ENCODE measurements around the gene ASB1. TPM values are rescaled to one million over a fixed set of nuclear protein-coding genes. Genes with fewer than 3 reads are reported as not detected.
A peak's percentile ranks its signal among the peaks of the same experiment; 100 is the strongest.

ASB1 gene, protein sequence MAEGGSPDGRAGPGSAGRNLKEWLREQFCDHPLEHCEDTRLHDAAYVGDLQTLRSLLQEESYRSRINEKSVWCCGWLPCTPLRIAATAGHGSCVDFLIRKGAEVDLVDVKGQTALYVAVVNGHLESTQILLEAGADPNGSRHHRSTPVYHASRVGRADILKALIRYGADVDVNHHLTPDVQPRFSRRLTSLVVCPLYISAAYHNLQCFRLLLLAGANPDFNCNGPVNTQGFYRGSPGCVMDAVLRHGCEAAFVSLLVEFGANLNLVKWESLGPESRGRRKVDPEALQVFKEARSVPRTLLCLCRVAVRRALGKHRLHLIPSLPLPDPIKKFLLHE
- polyA plus RNA-seq (2012; rRNA removed): 33.3 and 33.6 TPM in 2 replicates
- polyA plus RNA-seq (2012; cell fraction: cytosol; rRNA removed): 23.3 and 25.2 TPM in 2 replicates
- polyA plus RNA-seq (2012; cell fraction: nucleus; rRNA removed): 80.7 and 86.5 TPM in 2 replicates

DNA sequence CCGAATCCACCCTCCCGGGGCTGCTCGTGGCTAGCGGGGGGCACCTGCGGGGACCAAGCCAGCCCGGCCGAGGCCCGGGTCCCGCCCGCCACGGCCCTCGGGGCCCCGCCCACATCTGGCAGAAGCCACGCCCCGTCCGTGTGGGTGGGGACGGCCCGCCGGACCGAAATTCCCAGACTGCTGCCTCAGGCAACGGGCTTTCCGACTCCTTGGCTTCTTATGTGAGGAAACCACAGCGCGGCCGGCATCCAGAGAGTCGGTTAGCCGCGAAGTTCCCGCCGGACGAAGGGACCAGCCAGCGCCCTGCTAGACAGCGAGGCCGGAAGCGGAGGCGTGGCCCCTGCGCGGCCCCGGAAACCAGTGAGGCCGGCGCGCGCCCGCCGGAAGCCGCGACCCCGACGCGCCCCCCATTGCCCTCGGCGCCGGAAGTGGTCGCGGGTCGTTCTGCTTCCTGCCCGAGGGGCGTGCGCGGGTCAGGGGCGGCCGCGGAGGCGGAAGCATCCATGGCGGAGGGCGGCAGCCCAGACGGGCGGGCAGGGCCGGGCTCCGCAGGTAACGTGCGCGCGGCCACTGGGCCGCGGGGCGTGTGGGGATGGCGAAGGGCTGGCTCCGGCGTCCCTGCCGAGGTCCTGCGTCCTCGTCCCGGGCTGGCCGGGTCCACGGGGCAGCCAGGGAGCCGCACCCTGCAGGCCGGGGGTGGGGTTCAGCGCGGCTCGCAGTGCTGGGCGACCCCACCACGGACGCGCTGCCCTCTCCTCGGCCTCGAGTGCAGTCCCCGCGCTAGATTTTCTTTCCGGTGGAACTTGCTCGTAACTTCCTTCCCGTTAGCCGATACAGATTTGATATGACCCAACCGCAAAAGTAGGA, at the start of gene ASB1:
Gene ASB1, plus strand, starts transcription at position 360 of the 867 bp plus-strand sequence. Its CDS starts 144 bp downstream, at position 504.
- Histone ChIP-seq H3K4me2 (peak within 1 kb of the TSS; percentile 85), H3F3A (replicated peaks; ENCODE audit: insufficient read depth) (peaks cover 5% of the 10 kb centered on the region), H3K79me2 (ENCODE audit: insufficient read depth) (peaks cover 57% of the 10 kb centered on the region), H4K20me1 (ENCODE audit: insufficient read depth) (no peaks in the 10 kb centered on the region), H3K27ac (ENCODE audit: low read depth in 2 of 2, low read length in 1 of 2) (peak within 1 kb of the TSS; percentile 98 to 99), H3K9me3 (peaks cover 7% of the 10 kb centered on the region; the same call in 1 of the 2 replicates), H3K27me3 (ENCODE audit: insufficient read depth) (no peaks in the 10 kb centered on the region), H3K4me1 (ENCODE audit: control insufficient read depth in 1 of 2, insufficient read depth in 2 of 2, low read depth in 1 of 2, low read length in 1 of 2) (peaks cover 16 to 18% of the 10 kb centered on the region in 2 experiments; a peak in 3 of 4 replicates), H3K9ac (peak within 1 kb of the TSS; percentile 98), H2AFZ (ENCODE audit: low read depth) (peak within 1 kb of the TSS; percentile 89), H3K9me2 (no peaks in the 10 kb centered on the region), H3K36me3 (replicated peaks in 1 of 2; ENCODE audit: control insufficient read depth in 1 of 2, insufficient read depth in 2 of 2, low read length in 1 of 2) (peaks cover 6 to 32% of the 10 kb centered on the region in 2 experiments), H3K4me3 (ENCODE audit: low read depth in 2 of 2, low read length in 1 of 2) (peak within 1 kb of the TSS; percentile 92 to 98)
- ChIA-PET CTCF (interaction anchor here (1.2 kb wide), 1 partner anchor 10 kb away, joined by 3 read pairs; no protein-coding TSS in a partner anchor), POLR2A (no interaction called here)
- 2% methylated on average over 22 of the region's 104 CpGs for WGBS (ENCODE audit: low lambda C conversion rate)
- DNase-seq: peak; percentile 97
- TF ChIP-seq MAX (IDR thresholded peaks at IDR 0.05; ENCODE audit: low read depth): peak; percentile 31
- TF ChIP-seq NFIC (IDR thresholded peaks at IDR 0.05; ENCODE audit: borderline replicate concordance): no peak
- TF ChIP-seq FOXM1 (IDR thresholded peaks at IDR 0.05; ENCODE audit: low read depth): no peak
- TF ChIP-seq EP300 (IDR thresholded peaks at IDR 0.05; ENCODE audit: borderline replicate concordance in 1 of 2, low read depth in 1 of 2, low read length in 1 of 2): no peak; a peak in 1 of 4 replicates
- TF ChIP-seq, protein P1, sequence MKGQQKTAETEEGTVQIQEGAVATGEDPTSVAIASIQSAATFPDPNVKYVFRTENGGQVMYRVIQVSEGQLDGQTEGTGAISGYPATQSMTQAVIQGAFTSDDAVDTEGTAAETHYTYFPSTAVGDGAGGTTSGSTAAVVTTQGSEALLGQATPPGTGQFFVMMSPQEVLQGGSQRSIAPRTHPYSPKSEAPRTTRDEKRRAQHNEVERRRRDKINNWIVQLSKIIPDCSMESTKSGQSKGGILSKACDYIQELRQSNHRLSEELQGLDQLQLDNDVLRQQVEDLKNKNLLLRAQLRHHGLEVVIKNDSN (IDR thresholded peaks at IDR 0.05; ENCODE audit: borderline replicate concordance, low read depth): no peak
- TF ChIP-seq TEAD4 (IDR thresholded peaks at IDR 0.05; ENCODE audit: borderline replicate concordance, insufficient read depth): no peak
- no peak for TF ChIP-seq RFX5 (IDR thresholded peaks at IDR 0.05; ENCODE audit: low read length)
- TF ChIP-seq REST (IDR thresholded peaks at IDR 0.05; ENCODE audit: low read depth, low read length): no peak
- TF ChIP-seq MEF2A (IDR thresholded peaks at IDR 0.05; ENCODE audit: borderline replicate concordance, low read depth): no peak
- no peak for TF ChIP-seq ZBTB33 (IDR thresholded peaks at IDR 0.05; ENCODE audit: borderline replicate concordance, low read depth)
- TF ChIP-seq GABPA (IDR thresholded peaks at IDR 0.05; ENCODE audit: low read depth): peak; percentile 87
- no peak for TF ChIP-seq SMC3 (IDR thresholded peaks at IDR 0.05; ENCODE audit: low read depth, low read length)
- TF ChIP-seq, protein P2, sequence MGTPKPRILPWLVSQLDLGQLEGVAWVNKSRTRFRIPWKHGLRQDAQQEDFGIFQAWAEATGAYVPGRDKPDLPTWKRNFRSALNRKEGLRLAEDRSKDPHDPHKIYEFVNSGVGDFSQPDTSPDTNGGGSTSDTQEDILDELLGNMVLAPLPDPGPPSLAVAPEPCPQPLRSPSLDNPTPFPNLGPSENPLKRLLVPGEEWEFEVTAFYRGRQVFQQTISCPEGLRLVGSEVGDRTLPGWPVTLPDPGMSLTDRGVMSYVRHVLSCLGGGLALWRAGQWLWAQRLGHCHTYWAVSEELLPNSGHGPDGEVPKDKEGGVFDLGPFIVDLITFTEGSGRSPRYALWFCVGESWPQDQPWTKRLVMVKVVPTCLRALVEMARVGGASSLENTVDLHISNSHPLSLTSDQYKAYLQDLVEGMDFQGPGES (IDR thresholded peaks at IDR 0.05; ENCODE audit: low read depth, low read length): no peak
- no peak for TF ChIP-seq USF2 (IDR thresholded peaks at IDR 0.05; ENCODE audit: borderline replicate concordance, low read depth, low read length)
- TF ChIP-seq JUND (IDR thresholded peaks at IDR 0.05): no peak
- TF ChIP-seq POLR2AphosphoS5 (IDR thresholded peaks at IDR 0.05; ENCODE audit: low read depth, low read length): peak; percentile 79
- peak; percentile 34 for TF ChIP-seq CHD2 (IDR thresholded peaks at IDR 0.05; ENCODE audit: low read length, partially characterized antibody)
- TF ChIP-seq RXRA (IDR thresholded peaks at IDR 0.05; ENCODE audit: borderline replicate concordance, low read depth): no peak
- TF ChIP-seq FOSL2 (IDR thresholded peaks at IDR 0.05; ENCODE audit: borderline replicate concordance, low read depth): no peak
- peak; percentile 25; the same call in 1 of the 2 replicates for TF ChIP-seq YY1 (IDR thresholded peaks at IDR 0.05; ENCODE audit: low read depth)
- no peak for TF ChIP-seq RAD21 (IDR thresholded peaks at IDR 0.05; ENCODE audit: low read length)
- TF ChIP-seq GATA2 (CRISPR knock-in tag; IDR thresholded peaks at IDR 0.05): no peak

Measured in SK-N-SH (cell line).